Peyer's patch (tissue), 4 donors: Measurements from ENCODE around the gene SLC44A5.

ENCODE experiments used
- CTCF ChIP-seq, 6 experiments: fragments of 450-650 bp in 4 of 6; fragments of 200-600 bp in 2 of 6; sonication (generic) in 1 of 6; IDR thresholded peaks; one replicate each; pipeline ENCODE4 v1.5.1; 2017 to 2019; ENCODE audit warnings: antibody characterized with exemption in 6 of 6, mild to moderate bottlenecking in 3 of 6, moderate library complexity in 1 of 6
- POLR2A ChIP-seq, 2 donors: fragments of 450-650 bp; IDR thresholded peaks; one replicate each; pipeline ENCODE4 v1.5.1; 2017; ENCODE audit warnings: antibody characterized with exemption in 2 of 2, mild to moderate bottlenecking in 2 of 2, moderate library complexity in 2 of 2

- TF ChIP-seq CTCF (IDR thresholded peaks at IDR 0.05) (no peak), POLR2A (IDR thresholded peaks at IDR 0.05) (no peak)
Measured at GRCh38 chr1:75469586-75470173, 141.2 kb downstream of the SLC44A5 start.
